GM18519 (cell line): ENCODE measurements around the gene PPP1R2C.

ENCODE experiments used
- ATAC-seq: cut with Tn5 transposase; IDR thresholded peaks from one replicate; pipeline ENCODE4 v1.9.1; 2021; ENCODE audit warnings: mild to moderate bottlenecking, moderate library complexity; ENCODE audit not compliant: unreplicated experiment, low FRiP score

The PPP1R2C gene

GRCh38 chrX:42751573-42751972 lies 26.4 kb downstream of the PPP1R2C start:
- ATAC-seq, result no peak

- no peak for ATAC-seq
Observed at GRCh38 chrX:42748067-42748850, 29.7 kb downstream of the PPP1R2C start.

- no peak for ATAC-seq
Observed at GRCh38 chrX:42746606-42747005, 31.4 kb downstream of the PPP1R2C start.

- no peak for ATAC-seq
Observed at GRCh38 chrX:42740456-42740855, 37.5 kb downstream of the PPP1R2C start.

GRCh38 chrX:42739741-42740140 lies 38.2 kb downstream of the PPP1R2C start:
- ATAC-seq, result no peak

- ATAC-seq, result no peak
Observed at GRCh38 chrX:42739258-42739657, 38.7 kb downstream of the PPP1R2C start.

- ATAC-seq, result no peak
Observed at GRCh38 chrX:42738552-42738951, 39.4 kb downstream of the PPP1R2C start.

GRCh38 chrX:42735250-42735649 lies 42.7 kb downstream of the PPP1R2C start:
- no peak for ATAC-seq

- no peak for ATAC-seq
Observed at GRCh38 chrX:42732506-42732905, 45.5 kb downstream of the PPP1R2C start.
